Tongue (tissue), 2 donors: ENCODE results near the gene FGD4. TPM values are rescaled to one million over a fixed set of nuclear protein-coding genes. Genes with fewer than 3 reads are reported as not detected.
A peak's percentile ranks its signal among the peaks of the same experiment; 100 is the strongest.

Experiments
- DNase-seq: peaks from one replicate; pipeline ENCODE4 v3.0.0-alpha.2; 2015
- total RNA-seq: library from RNA; depleted of rRNA; stranded (reverse); fragments of >200 nt; gene quantifications from one replicate; pipeline ENCODE4 v1.2.3, GENCODE V29; 2014

The FGD4 gene
- total RNA-seq, 1 donor from 2014 or later = 54.9 TPM

- no peak for DNase-seq
Measured at GRCh38 chr12:32457251-32458025, 58.1 kb downstream of the FGD4 start.

DNA sequence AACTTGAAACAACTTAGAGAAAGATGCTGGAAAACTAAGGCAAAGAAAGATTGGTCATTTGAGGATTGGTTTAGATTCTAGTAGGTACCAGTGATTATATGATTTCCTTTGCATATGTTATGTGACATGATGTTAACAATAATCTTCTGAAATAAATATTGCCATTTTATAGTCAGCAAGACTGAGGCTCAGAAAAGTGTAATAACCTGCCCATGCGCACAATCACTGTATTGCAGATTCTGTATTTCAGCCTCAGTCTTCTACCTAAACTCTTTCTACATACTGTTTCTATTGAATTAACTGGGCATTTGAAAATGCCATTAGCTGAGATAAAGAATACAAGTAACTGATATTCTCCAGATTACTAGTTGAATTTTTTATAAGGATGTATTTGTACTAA, 61.3 kb downstream of the FGD4 start:
- no peak for DNase-seq

GRCh38 chr12:32462908-32463307, 63.5 kb downstream of the FGD4 start:
- DNase-seq = peak; percentile 31

DNA sequence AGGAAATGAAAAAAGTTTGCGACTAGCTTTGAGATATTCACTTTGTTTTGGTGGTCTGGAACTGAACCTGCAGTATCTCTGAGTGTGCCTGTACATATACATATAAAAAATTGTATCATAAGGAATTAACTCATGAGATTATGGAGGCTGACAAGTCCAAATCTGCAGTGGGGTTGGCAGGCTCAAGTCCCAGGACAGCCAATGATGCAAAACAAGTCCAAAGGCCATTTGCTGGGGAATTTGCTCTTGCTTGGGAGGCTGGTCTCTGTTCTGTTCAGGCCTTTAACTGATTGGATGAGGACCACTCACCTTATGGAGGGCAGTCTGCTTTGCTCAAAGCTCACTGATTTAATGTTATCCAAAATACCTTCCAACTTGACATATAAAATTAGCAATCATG, 66.8 kb downstream of the FGD4 start:
- no peak for DNase-seq

DNA sequence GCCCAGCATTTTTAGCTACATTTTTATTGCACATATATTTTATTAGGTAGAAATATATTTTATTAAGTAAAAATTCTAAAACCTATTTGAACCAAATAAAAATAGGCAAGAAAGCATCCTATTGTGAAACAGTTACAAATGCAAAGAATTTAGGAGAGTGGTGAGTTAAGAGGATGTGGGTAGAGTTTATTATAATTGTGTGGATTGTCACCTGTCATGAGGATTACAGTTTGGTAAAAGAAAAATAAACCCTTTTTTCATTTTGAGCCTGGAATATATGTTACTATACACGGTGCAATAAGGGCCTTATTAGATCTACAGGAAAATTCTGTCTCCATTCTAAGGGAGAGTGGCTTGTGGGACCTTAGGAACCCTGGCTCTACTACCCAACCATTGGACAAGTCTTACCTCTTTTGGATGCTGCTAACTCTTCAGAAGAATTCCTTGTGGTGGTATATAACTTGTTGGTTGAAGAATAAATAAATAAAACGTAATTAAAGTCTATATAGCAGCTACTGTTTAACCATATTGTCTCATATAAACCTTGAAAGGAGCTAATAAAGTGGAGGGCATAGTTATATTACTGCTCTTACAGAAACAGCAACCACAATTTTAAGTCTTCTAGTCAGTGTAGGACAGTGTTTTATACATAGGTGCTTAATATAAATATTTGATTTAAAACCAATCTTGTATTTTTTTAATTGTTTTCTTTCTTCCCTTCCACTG, 67.8 kb downstream of the FGD4 start:
- DNase-seq = no peak

GRCh38 chr12:32467959-32468863, 68.9 kb downstream of the FGD4 start:
- no peak for DNase-seq

DNA sequence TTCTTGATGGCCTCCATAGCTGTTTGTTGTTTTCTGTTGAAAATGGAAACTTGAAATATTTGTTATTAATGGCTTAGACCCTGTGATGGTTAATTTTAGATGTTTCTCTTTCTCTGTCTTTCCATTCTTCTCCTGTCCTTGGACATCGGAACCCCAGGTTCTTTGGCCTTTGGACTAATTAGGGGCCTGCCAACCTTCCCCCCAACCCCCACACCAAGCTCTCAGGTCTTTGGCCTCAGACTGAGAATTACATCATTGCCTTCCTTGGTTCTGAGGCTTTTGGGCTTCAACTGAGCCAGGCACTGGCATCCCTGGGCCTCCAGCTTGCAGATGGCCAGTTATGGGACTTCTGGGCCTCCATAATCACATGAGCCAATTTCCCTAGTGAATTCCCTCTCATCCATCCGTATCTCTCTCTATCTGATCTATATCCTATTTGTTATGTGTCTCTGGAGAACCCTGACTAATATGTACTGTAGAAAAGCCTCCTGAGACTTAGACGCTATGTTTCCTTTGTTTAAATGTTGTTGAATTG, 71.6 kb downstream of the FGD4 start:
- no peak for DNase-seq

- no peak for DNase-seq
Measured at GRCh38 chr12:32471591-32472001, 72.2 kb downstream of the FGD4 start.

- DNase-seq = no peak
Measured at GRCh38 chr12:32475724-32476123, 76.4 kb downstream of the FGD4 start.

GRCh38 chr12:32476446-32476845, 77.1 kb downstream of the FGD4 start:
- no peak for DNase-seq

DNA sequence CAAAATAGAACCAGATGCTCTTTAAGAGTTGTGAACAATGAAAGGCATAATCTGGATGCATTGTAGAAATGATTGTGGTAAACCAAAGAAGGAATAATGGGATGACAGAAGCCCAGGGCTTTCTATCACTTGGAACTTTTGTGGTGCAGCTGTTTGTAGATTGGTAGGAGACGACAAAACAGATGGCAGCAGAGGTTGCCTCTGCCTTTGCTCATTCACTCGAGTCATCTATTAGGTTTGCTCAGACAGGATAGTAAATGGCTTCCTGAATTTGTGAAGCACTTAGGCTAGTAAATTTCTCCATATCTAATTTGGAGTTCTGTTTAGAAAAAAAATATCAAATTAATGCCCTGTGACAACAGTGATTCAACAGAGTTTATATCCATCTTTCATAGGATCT, 78.4 kb downstream of the FGD4 start:
- DNase-seq = no peak

GRCh38 chr12:32478166-32478565, 78.8 kb downstream of the FGD4 start:
- no peak for DNase-seq

DNA sequence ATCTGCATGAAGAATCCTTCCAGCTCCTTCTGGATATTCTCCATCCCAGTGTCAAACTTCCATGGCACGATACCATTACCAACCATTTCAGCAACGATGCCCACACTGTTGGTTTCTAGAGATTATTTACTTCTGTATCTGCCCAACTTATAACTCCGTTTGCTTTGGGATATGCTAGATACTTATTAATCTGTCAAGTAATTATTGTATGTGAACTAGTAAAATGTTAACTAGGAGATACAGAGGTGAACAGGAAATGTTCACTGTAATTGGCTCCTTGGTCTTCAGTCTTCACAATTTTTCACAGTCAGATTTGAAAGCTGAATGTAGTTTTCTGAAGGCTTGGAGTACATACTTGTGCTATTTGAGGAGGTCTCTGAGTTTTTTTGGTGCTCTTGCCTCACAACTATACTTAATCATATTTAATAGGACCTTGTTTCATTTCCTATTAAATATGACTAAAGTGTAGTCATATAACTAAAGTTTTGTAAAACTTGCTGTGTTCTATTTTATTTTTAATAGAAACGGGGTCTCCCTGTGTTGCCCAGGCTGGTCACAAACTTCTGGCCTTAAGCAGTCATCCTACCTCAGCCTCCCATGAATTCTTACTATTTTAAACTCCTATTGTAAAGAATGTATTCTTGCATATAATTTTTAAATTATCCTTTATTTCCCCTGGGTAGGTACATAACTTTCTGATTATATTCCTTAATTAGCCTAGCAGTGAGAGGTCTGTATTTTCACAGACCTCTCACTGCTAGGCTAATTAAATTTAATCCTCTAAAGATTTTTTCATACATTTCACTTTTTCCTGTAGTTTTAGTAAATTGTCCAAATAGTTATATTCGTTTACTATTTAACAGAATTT, 79.7 kb downstream of the FGD4 start:
- DNase-seq = no peak

DNA sequence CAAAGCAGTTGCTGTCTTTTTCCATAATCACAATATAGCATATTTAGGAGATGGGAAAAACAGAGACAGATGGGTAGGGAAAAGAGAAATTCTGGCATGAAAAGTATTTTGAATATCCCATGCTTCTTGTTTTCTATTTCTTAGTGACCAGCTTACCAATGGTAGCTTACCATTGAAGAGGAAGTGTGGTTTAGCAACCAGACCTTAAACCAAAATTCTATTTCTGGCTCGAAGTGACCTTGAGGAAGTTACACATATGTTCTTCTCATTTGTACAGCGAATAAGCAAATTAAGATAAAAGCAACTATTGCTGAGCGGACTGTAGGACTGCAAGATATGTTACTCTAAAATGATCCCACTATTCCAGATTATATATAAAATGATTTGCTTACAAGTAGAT, 82.9 kb downstream of the FGD4 start:
- no peak for DNase-seq

DNA sequence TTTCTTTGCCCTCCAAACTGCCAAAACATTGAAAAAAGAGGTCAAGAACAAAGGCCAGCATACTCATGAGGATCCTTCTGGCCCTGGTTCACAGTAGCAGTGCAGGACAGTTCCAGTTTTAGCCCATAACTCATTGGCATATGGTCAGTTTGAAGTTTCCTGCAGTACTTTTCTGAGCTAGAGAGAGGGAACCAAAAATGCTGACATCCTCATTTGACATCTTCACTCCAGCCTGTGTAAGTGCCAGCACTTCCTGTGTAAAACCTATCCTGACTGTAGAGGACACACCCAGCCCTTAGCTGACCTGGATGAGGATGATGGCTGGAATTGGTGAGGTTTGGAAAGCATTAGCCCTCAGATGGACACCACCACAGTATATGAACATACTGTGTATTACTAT, 84.1 kb downstream of the FGD4 start:
- DNase-seq = no peak

- no peak for DNase-seq
Measured at GRCh38 chr12:32483993-32484392, 84.6 kb downstream of the FGD4 start.

- DNase-seq = no peak
Measured at GRCh38 chr12:32486158-32486557, 86.8 kb downstream of the FGD4 start.

DNA sequence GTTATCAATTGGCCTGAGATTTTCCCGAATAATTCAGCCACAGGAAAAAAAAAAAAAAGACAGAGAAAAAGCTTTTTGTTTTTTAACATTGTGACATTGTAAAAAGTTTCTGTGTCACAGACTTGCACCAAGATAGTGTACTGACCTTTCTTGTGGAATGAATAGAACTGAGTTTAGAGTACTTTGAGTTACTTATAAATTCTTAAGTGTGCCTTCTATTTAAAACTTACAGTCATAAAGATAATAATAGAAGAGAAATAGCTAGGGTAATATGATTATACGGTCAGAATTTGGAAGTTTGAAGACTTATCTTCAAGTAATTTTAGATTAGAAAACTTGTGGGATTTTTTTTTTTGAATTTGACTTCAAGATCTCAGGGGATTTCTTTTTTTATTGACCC, 88.8 kb downstream of the FGD4 start:
- DNase-seq = no peak

GRCh38 chr12:32489070-32489469, 89.7 kb downstream of the FGD4 start:
- DNase-seq = peak; percentile 90

- DNase-seq = no peak
Measured at GRCh38 chr12:32490801-32491200, 91.4 kb downstream of the FGD4 start.

DNA sequence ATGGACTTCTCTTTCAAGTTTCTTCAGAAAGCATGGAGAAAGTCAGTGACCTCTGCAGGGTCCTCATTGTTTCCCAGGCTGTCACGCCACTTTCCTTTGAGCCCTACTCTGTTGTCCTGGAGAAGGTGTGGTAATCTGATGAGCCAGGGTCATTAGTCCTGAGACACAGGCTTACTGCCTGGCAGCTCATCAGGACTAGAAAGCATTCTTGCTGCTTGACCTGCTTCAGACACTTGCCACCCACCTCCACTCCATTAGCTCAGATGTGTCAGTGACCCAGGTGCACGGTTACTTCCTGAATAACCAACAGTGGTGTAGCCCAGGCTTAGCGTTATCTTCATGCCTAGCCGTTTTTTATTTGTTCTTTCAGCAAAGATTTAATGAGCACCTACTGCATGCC, 93.9 kb downstream of the FGD4 start:
- no peak for DNase-seq

DNA sequence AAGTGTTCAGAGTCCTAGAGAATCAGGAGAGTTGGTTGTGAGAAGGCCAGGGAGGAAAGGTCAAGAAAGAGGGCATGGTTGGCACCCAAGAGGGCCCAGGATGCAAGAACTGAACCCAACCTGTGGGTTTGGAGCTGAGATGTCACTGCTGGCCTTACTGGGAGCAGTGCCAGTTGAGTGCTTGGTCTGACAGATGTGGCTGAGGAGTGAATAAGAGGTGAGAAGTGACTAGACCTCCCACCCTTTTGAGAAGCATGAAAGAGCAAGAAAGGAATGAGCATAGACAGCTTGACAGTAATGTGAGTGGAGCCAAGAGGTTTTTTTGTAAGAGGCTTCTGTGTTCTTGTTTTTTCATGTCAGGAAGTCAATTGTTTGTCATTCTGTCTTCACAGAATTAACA, 95.3 kb downstream of the FGD4 start:
- no peak for DNase-seq
